HCT116 (cell line): Measurements from ENCODE around the gene ACSL5.

ENCODE experiments used
- EGR1 ChIP-seq: IDR thresholded peaks from 2 replicates; pipeline ENCODE4 v1.6.1; 2012; ENCODE audit warnings: low read depth
- SP1 ChIP-seq: IDR thresholded peaks from 2 replicates; pipeline ENCODE4 v1.6.1; 2012; ENCODE audit warnings: low read depth
- TCF7L2 ChIP-seq: IDR thresholded peaks from 2 replicates; pipeline ENCODE4 v1.7.0; 2011; ENCODE audit warnings: borderline replicate concordance, inconsistent platforms; ENCODE audit not compliant: insufficient read depth, insufficient read length; ENCODE audit errors: extremely low read depth
- TF ChIP-seq, protein P1 (sequence below), 3 experiments: fragments of 200-600 bp in 1 of 3; sonication (generic) in 1 of 3; IDR thresholded peaks in 2 of 3; conservative IDR thresholded peaks in 1 of 3; 2 replicates each; pipeline ENCODE4 v1.5.1; 2012 to 2017; ENCODE audit warnings: low read depth in 2 of 3, low read length in 2 of 3, antibody characterized with exemption in 1 of 3, borderline replicate concordance in 1 of 3, control low read depth in 1 of 3, mild to moderate bottlenecking in 1 of 3, mixed read lengths in 1 of 3, mixed run types in 1 of 3, moderate library complexity in 1 of 3; ENCODE audit not compliant: insufficient read depth in 1 of 3

GRCh38 chr10:112333452-112333851, 40.5 kb upstream of the ACSL5 start:
- TF ChIP-seq, protein P1, sequence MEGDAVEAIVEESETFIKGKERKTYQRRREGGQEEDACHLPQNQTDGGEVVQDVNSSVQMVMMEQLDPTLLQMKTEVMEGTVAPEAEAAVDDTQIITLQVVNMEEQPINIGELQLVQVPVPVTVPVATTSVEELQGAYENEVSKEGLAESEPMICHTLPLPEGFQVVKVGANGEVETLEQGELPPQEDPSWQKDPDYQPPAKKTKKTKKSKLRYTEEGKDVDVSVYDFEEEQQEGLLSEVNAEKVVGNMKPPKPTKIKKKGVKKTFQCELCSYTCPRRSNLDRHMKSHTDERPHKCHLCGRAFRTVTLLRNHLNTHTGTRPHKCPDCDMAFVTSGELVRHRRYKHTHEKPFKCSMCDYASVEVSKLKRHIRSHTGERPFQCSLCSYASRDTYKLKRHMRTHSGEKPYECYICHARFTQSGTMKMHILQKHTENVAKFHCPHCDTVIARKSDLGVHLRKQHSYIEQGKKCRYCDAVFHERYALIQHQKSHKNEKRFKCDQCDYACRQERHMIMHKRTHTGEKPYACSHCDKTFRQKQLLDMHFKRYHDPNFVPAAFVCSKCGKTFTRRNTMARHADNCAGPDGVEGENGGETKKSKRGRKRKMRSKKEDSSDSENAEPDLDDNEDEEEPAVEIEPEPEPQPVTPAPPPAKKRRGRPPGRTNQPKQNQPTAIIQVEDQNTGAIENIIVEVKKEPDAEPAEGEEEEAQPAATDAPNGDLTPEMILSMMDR (IDR thresholded peaks at IDR 0.05 in 2 of 3, conservative IDR thresholded peaks at IDR 0.05 in 1 of 3; ENCODE audit: borderline replicate concordance in 1 of 3, insufficient read depth in 1 of 3, low read depth in 2 of 3, low read length in 2 of 3), result no peak
- TF ChIP-seq EGR1 (no peak), SP1 (no peak), TCF7L2 (no peak)
